ENCODE data around the gene SRGAP3.

DNA sequence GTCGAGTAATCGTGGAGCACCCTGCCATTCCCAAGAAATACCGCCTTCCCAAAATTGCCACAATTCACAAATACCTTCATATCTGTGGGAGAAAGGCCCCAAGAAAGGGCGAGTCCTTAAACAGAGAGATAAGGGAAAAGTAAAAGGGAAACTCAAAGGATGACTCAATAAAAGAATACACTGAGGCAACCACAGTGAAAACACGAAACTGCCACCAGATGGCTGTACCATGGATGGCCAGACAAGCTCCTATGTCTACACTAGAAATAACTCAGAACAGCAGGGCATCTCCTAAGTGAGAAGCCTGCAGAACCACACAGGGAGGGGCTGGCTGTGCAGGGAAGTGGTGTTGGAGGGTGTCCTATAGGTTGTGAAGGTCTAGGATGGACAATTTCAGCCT, 25.0 kb downstream of the SRGAP3 start:
- TF ChIP-seq, protein P1, sequence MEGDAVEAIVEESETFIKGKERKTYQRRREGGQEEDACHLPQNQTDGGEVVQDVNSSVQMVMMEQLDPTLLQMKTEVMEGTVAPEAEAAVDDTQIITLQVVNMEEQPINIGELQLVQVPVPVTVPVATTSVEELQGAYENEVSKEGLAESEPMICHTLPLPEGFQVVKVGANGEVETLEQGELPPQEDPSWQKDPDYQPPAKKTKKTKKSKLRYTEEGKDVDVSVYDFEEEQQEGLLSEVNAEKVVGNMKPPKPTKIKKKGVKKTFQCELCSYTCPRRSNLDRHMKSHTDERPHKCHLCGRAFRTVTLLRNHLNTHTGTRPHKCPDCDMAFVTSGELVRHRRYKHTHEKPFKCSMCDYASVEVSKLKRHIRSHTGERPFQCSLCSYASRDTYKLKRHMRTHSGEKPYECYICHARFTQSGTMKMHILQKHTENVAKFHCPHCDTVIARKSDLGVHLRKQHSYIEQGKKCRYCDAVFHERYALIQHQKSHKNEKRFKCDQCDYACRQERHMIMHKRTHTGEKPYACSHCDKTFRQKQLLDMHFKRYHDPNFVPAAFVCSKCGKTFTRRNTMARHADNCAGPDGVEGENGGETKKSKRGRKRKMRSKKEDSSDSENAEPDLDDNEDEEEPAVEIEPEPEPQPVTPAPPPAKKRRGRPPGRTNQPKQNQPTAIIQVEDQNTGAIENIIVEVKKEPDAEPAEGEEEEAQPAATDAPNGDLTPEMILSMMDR (IDR thresholded peaks at IDR 0.05) = no peak
- TF ChIP-seq ZFX (IDR thresholded peaks at IDR 0.05; ENCODE audit: borderline replicate concordance) = no peak
